Nephron progenitor cell (in vitro differentiated cells): ENCODE measurements around the gene COL4A2.

Source experiments
- DNase-seq: peaks from one replicate; pipeline ENCODE4 v3.0.0; 2021
- H3K27ac Mint-ChIP-seq: 2 replicates; pipeline ENCODE4 v1.8.0; 2021; ENCODE audit warnings: mild to moderate bottlenecking, moderate library complexity, mixed read lengths
- H3K27me3 Mint-ChIP-seq: 2 replicates; pipeline ENCODE4 v1.8.0; 2021; ENCODE audit warnings: mild to moderate bottlenecking, low read depth, mixed read lengths; ENCODE audit not compliant: poor library complexity
- H3K36me3 Mint-ChIP-seq: 2 replicates; pipeline ENCODE4 v1.8.0; 2021; ENCODE audit warnings: low read depth, mixed read lengths
- H3K4me1 Mint-ChIP-seq: 2 replicates; pipeline ENCODE4 v1.8.0; 2021; ENCODE audit warnings: mixed read lengths
- H3K4me3 Mint-ChIP-seq: 2 replicates; pipeline ENCODE4 v1.8.0; 2021; ENCODE audit warnings: mild to moderate bottlenecking, moderate library complexity, mixed read lengths
- H3K9me3 Mint-ChIP-seq: 2 replicates; pipeline ENCODE4 v1.8.0; 2021; ENCODE audit warnings: mild to moderate bottlenecking, moderate library complexity, mixed read lengths
- CTCF ChIP-seq: fragments of 200-600 bp; sonication (generic); IDR thresholded peaks from 2 replicates; pipeline ENCODE4 v1.5.0; 2021; ENCODE audit warnings: antibody characterized with exemption

The COL4A2 gene

GRCh38 chr13:110327051-110327721 is 20.1 kb downstream of the COL4A2 start:
- H3K4me1 Mint-ChIP-seq, result peaks cover 92% of the 10 kb centered on the region
- TF ChIP-seq CTCF, result no peak
- peak overlapping the region; percentile 98 for H3K27ac Mint-ChIP-seq
- peaks cover 5% of the 10 kb centered on the region for H3K27me3 Mint-ChIP-seq
- H3K4me3 Mint-ChIP-seq, result peak overlapping the region; percentile 64
- no peak for DNase-seq
- peaks cover 4% of the 10 kb centered on the region for H3K9me3 Mint-ChIP-seq
- H3K36me3 Mint-ChIP-seq, result peaks cover 50% of the 10 kb centered on the region

GRCh38 chr13:110328573-110328972 is 21.5 kb downstream of the COL4A2 start:
- Mint-ChIP-seq H3K4me3 (no peak overlapping the region), H3K9me3 (no peaks in the 10 kb centered on the region), H3K4me1 (peaks cover 91% of the 10 kb centered on the region), H3K27ac (peak overlapping the region; percentile 58), H3K36me3 (peaks cover 51% of the 10 kb centered on the region), H3K27me3 (peaks cover 3% of the 10 kb centered on the region)
- no peak for DNase-seq
- no peak for TF ChIP-seq CTCF

- peak overlapping the region; percentile 80 for H3K27ac Mint-ChIP-seq
- peaks cover 2% of the 10 kb centered on the region for H3K27me3 Mint-ChIP-seq
- TF ChIP-seq CTCF, result no peak
- peaks cover 85% of the 10 kb centered on the region for H3K4me1 Mint-ChIP-seq
- no peaks in the 10 kb centered on the region for H3K9me3 Mint-ChIP-seq
- H3K4me3 Mint-ChIP-seq, result peak overlapping the region; percentile 33
- DNase-seq, result no peak
- peaks cover 51% of the 10 kb centered on the region for H3K36me3 Mint-ChIP-seq
These were observed 22.2 kb downstream of the COL4A2 start for GRCh38 chr13:110329258-110329657.

GRCh38 chr13:110329798-110330461 is 22.8 kb downstream of the COL4A2 start:
- Mint-ChIP-seq H3K4me3 (peak overlapping the region; percentile 33), H3K36me3 (peaks cover 58% of the 10 kb centered on the region), H3K27me3 (peaks cover 2% of the 10 kb centered on the region), H3K9me3 (no peaks in the 10 kb centered on the region), H3K27ac (peak overlapping the region; percentile 80), H3K4me1 (peaks cover 78% of the 10 kb centered on the region)
- DNase-seq, result no peak
- TF ChIP-seq CTCF, result no peak

GRCh38 chr13:110330491-110331011 is 23.5 kb downstream of the COL4A2 start:
- Mint-ChIP-seq H3K27ac (peak overlapping the region; percentile 80), H3K27me3 (peaks cover 2% of the 10 kb centered on the region), H3K4me1 (peaks cover 72% of the 10 kb centered on the region), H3K4me3 (no peak overlapping the region), H3K36me3 (peaks cover 64% of the 10 kb centered on the region), H3K9me3 (no peaks in the 10 kb centered on the region)
- DNase-seq, result no peak
- no peak for TF ChIP-seq CTCF
